Stimulated activated CD8-positive, alpha-beta memory T cell treated with anti-CD3 and anti-CD28 coated beads, Interleukin-12 subunit alpha, Interleukin-12 subunit beta, amount 100 ng/mL, for 24 hours (primary cell): Measurements from ENCODE around the gene TTLL11.

Experiments
- DNase-seq: peaks from one replicate; pipeline ENCODE4 v3.0.0-alpha.2; 2020; ENCODE audit errors: extremely low read depth

TTLL11 gene

DNA sequence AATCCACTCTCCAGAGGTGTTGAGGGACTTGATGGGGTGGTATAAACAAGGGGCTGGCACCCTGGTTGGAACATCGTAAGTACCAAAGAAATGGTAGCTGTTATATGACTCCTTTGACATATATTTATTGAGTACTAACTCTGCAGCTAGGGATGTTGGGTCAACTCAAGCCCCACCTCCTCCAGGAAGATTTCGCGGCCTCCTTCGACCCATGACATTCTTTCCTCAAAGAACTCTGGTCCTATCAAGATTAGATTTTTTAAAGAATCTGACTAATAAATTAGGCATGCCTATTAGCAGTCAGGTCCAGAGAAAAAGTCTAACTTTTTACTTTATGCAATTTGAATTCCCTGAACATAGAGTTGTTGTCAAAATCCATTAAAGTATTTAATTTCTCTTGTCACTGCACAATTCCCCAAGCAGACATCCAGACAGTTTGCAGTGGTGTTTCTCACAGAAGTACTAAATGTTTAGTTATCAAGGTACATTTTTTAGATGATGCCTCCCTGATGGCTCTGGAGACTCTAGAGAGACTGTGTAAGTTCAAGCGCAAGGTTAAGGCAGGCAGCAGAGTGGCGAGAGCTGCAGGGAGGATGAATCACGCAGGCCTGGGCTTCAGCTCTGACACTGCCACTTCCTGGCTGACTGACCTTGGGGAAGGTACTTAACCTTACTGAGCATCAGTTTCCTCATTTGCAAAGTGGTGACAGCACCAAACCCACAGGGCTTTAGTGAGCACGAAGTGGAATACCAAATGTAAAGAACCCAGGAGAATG is 209.6 kb downstream of the TTLL11 start:
- no peak for DNase-seq

DNA sequence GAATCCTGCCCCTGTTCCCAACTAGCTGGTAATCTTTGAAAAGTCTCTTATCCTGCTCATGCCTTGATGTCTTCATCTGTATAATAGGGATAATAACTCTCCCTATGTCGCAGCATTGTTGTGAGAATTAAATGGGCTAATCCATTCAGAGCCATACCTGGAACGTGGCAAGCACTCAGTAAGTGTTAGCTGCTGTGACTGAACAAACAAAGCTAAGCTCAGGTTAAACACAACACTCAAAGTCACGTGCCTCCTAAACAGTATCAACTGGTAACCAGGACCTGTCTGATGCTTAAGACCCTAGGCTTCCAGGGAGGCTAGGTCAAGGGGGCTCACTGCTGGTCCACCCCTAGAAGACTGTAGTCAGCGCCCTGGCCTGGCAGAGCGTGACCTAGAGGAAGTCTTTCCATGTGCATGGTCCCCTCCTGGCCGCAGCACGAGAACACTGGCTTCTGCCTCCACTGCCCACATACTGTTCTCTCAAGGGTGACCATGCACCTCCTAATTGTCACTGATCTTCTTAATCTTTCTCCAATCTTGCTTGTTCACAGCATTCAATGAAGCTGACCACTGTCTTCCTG is 211.1 kb downstream of the TTLL11 start:
- no peak for DNase-seq

DNA sequence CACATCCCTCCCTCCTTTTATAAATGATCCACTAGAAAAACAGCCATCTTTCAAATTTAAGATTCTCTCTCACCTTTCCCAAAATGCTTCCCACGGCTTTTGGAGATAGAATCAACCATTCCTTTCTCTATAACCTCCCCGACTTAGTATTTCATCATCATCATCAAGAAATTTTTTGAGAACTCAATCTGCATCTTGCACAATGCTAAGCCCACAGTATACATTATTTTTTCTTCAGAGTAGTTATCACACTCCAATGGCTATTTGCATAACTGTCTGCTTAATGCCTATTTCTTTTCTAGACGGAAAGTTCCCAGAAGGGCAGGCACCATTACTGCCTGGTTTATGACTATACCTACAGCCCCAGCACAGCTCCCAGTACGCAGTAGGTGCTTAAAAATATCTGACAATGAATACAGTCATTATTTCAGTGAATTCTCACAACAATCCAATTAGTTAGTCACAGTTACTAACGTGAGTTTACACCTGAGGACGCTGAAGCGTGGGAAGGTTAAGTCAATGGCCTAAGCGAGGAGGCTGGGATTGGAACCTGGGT is 212.7 kb downstream of the TTLL11 start:
- DNase-seq = no peak

DNA sequence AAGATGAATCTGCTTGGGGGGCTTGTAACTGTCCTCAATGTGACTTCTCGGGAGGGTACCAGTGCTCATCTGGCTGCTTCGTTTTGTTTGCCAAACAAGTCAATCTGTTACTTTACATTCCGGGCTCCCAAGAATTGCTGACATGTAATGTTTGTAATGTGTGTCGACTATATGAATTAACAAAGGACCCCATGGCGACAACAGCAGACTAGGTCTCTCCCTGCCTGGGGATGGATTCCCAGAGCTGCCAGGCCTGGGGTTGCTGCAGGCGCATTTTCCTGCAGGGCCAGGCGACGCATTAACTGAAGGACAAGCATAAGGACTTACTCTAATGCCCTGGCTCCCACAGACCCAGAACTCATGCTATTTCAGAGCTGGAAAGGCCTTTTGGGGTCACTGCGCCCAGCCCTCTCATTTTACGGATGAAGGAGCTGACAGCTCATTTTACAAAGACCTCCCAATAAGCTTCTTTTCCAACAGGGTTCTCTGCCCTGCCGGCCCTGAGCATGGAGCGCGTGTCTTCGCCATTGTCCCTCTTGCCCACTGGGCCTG is 214.8 kb downstream of the TTLL11 start:
- DNase-seq = no peak

DNA sequence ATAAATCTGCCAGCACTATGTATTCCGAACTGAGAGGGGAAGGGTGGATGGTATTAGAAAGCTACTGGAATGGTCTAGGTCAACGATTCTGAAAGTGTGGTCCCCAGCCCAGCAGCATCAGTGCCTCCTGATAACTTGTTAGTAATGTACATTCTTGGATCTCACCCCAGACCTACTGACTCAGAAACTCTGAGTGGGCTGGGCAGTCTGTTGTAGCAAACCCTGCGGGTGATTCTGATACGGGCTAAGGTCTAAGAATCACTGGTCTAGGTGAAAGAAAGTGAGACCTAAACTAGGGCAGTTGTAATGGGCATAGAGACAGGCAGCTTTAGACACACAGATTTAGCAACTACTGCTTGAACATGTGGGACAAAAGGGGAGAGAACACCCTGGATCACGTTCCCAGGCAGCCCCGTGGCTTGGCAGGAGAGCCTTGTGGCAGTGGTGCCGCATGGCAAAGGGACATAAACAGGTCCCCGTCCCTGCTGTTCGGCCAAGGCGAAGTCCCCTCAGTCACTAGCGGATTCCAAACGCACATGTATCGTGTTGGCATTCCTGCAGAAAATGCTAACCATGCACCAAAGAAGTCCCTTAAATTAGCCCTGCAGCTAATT is 216.3 kb downstream of the TTLL11 start:
- no peak for DNase-seq

DNA sequence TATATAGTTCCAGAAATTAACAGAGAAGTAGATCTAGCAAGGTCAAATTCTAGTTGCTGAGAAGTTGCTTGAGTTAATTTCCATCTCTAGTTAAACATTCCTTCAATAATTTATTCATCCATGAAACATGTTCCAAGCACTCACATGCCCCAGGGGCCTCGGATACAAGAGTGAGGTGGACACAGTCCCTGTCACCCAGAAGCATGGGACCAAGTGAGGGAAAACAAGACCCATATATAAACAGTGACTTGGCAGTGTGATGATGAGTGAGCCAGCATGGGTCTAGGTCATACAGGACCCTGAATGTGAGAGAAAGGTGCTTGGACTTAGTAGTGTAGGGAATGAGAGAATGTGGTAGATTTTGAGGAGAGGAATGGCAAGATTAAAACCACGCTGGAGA is 216.9 kb downstream of the TTLL11 start:
- no peak for DNase-seq

DNA sequence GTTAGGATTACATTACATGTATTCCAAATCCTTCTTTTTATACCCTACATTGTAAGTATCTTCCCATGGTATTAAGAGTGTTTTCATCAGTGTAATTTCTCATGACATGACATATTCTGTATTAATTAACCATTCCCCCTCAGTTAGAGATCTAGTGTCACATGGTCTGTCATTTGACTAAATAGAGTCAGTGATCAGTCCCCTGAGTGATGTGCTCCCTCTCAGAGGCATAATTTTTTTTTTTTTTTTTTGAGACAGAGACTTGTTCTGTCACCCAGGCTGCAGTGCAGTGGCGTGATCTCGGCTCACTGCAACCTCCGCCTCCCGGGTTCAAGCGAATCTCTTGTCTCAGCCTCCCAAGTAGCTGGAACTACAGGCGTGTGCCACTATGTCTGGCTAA is 218.6 kb downstream of the TTLL11 start:
- DNase-seq = no peak

DNA sequence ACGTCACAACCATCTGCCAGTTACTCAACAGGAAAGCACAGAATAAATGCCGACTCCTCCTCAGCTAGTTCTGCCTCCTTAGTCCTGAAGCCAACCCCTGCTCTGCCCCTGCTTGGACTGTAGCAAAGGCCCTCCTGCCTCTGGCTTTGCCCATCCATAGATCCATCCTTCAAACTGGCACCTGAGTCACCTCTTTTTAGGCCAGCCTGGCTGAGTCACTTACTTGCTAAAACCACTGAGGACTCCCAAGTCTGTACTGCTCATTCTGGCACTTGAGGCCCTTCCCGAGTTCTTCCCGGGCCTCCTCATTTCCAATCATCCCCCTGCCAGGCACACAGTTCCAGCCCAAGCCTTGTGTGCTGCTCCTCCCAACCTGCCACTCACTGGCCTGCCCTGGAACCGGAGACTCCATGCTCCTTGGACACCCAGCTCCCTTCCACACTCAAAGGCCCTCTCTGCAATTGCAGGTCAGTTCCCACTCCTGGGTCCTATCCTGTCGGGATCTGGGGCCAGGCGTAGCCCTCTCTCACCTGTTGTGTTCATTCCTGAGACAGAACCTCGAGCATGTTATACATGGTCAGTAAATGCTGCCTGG is 221.6 kb downstream of the TTLL11 start:
- no peak for DNase-seq

DNA sequence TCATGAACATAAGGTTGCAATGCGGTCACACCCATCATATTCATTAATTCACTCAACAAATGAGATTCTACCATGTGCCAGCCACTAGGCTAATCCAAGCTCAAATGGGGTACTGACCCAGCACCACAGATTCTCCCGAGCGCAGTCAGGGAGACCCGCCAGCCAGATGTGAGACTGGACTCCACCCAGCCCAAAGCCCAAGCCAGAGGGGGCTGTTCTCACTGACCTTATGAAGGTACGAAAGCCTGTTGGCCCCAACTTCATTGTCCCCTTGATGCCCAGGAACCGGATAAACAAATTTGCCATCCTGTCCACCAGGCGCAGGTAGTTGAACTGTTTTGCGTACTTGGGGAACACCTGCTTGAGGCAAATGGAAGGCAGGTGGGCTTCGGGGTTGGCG is 222.8 kb downstream of the TTLL11 start:
- DNase-seq = no peak

DNA sequence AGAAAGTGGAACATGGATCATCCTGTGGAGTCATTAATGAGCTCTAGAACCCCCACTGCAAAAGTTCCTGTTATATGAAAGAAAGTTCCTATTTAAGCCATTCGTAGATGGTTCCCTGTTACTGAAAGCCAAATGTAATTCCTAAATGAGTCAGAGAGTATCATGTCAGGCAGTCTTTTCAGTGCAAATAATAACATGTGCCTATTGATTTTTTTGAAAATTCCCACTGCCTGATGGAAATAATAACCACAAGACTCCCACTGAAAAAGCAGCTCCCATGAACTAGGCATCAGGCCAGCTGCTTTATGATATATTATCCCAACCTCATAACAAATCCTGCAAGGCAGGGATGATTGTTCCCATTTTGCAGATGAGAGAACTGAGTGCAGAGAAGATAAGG is 224.5 kb downstream of the TTLL11 start:
- DNase-seq = no peak

DNA sequence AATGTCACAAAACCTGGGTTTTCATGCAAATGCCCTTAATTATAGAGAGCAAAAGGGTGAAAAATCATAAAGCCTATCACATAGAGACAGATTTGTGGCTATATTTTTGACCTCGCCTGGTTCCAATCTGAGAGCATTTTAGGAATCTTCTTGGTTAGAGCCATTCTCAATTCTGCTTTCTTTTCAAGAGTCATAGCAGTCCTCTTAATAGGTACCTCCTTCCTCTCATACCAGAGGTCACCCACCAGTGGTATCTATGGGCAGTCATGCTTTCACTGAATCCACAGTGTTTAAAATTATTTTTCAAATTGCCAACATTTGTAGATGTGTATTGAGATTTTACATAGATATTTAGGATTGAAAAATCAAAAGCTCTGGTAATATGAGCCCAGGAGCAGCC is 226.2 kb downstream of the TTLL11 start:
- DNase-seq = no peak

DNA sequence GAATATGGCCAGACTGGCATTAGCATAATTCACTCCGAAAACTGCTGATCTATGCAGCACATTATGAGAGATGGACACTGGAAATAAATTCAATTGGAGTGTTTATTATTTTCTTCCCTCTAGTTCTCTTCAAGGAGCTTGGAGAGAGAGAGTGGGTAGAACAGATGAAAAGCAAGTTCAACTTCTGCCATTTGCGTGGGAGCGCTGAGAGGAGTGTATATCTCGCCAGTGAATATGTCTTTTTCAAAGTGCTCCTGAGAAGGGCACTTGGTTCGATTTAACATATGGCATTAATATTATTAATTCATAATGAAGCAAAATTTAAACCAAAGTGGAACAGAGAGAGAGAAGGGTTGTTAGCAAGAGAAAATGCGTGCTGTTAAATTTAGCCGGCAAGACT is 227.2 kb downstream of the TTLL11 start:
- DNase-seq = no peak

DNA sequence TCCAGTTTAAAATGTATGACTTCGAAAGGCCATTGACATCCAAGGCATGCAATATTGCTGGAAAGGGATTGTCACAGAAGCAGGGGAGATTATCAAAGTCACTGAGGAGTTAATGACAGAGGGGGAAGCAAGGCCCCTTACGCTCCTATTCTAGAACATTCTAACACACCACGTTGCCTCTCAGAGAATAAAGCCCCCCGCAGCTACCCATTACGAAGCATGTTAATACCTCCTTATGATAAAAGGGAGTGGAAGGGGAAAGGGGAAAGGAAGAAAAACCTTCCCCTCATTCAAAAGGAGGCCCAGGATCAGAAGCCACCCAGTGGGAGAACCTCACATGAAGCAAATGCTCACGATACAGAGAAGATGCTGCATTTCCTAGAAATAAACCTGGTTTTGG is 228.0 kb downstream of the TTLL11 start:
- DNase-seq = no peak

DNA sequence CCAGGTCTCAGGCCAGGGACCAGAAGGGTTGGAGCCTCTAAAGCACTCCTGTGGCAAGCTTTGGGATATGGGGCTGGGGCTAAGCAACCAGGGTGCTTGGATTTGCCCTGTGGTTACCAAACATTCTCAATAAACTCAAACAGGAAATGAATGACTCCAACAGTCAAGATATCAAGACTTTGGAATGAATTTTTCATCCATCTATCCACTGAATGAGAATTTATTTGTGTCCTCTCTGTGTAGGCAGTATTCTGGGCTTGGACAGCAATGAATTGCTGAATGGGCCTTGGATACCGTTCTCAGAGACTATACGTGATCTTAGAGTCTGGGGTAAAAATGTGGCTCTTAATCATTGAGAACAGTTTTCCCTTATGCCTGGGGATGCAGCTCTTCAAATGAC is 229.2 kb downstream of the TTLL11 start:
- DNase-seq = no peak

DNA sequence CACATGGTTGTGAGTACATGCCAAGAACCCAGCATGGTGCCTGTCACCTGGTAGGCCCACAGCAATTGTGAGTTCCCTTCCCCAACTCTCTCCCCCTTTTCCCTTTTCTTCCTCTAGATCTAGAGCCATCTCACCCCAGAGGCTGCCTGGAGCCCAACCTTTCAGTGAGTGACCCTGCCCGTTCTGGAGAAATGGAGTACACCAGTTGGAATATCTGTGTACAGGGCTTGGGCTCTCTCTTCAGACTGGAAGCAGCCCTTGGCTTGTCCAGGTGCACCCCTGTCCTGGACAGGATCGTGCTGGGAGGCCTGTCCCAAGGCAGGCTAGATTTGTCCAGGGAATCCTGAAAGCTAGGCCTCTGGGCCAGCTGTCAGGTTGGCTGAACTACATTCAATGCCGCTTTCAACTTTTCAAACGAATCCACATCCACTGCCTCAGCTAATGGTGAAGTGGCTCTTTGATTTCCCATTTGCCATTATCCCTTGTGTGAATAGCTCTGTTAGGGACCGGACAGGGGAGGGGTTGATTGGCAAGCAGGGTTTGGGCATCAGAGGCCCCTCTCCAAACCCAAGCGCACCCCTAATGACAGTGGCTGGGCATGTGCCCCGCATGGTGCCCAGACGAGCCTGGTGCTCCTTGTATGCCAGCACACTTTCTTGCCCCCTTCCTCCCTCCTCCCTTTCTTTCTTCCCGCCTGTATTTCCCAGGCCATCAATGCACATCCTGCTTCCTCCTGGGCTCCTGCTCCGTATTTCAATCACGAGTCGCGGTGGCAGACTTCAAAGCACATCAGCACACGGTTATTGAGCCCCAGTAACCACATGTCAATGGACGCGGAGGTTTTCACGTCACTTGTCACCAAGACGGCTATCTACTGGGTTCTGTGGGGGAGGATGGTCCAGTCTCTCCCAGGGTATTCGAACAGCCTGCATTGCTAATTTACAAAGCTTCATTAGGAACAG is 230.5 kb downstream of the TTLL11 start:
- DNase-seq = no peak

DNA sequence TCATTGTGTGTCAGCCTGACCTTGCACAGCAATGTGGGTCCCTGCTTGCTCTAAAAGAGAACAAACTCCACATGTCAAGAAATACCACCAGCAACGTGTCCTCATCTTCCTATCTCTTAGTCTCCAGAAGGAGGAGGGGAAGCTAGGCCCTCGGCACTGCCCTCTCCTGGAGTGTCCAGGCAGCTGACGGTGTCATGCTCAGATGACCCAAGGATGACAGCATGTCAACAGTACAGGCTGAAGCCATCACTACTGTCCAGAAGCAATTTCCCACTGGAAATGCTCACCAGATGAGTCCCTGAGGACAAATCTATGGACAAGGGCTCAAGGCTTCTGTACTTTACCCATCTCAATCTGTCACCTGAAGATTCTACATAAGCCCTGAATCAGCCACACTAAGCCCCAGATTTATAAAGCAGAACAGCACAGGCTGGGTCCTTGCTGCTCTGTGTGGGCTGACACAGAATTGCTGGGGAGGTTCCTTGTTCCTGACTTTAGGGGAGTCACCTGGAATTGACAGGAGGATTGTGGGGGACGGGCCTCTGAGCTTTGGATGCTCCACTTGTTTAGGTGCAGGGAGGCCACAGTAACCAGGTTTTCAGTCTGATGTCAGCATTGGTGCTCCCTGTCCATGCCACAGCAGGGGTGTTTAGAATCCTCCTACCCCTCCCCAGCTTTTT is 231.5 kb downstream of the TTLL11 start:
- DNase-seq = no peak

DNA sequence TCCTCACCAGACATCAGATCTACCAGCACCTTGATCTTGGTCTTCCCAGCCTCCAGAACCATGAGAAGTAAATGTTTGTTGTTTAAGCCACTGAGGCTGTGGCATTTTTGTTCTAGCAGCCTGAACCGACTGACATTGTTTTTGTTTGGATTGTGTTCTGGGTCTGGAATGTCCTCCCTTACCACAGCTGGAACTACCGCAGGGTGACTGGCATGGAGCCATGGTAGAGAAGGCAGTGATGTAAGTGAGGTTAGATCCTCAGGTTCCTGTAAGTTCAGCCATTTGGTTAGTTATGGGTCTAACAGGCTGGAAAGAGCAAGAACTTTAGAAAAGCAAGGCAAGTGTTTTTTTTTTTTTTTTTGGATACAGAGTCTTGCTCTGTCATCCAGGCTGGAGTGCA is 232.4 kb downstream of the TTLL11 start:
- DNase-seq = no peak

DNA sequence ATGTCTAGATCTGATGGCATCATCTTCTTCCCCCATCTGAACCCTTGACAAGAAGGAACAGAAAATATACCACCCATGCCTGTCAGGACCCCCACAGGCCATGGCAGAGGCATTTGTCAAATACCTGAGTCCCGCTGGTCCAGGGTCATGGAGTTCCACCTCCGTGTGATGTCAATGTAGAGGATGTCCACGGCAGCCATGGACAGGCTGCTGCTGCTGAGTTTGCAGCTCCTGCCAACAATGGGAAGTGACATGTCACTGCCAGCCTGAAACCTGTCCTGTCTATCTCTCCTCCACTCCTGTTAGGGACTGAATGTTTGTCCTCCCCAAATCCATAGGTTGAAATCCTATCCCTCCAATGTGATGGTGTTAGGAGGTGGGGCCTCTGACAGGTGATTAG is 232.9 kb downstream of the TTLL11 start:
- DNase-seq = no peak

DNA sequence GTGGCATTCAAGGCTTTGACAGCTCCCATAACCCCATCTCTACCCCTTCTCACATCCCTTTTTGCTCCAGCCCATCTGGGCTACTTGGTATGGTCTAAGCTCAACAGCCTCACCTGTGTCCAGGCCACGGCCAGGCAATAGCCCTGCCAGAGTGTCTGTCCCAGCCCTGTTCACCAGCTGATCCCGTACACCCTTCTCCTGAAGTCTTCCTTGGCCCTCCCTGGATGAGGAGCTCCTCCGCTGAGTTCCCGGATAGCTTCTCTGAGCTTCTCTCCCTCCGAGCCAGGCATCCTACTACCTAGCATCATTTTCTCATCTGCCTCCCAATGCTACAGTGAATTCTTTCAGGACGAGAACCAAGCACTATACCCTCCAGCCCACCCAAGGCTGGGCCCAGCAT is 233.5 kb downstream of the TTLL11 start:
- DNase-seq = no peak

DNA sequence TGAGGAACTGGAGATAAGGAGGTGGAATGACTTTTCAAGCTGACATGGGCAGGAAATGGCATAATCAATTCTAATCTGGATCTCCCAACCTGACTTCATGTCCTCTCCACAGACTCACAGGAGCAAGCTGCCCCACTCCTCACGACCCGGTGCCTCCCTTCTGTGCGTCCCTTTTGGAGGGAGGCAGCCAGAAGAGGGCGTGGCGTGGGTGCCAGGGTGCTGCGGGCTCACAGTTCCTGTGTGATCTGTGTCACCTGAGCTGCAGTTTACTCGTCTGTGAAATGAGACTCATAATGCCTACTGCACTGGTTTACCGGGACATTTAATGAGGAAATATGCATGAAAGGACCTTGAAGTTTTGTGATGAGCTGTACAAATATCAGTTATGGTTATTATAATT is 234.3 kb downstream of the TTLL11 start:
- DNase-seq = no peak

DNA sequence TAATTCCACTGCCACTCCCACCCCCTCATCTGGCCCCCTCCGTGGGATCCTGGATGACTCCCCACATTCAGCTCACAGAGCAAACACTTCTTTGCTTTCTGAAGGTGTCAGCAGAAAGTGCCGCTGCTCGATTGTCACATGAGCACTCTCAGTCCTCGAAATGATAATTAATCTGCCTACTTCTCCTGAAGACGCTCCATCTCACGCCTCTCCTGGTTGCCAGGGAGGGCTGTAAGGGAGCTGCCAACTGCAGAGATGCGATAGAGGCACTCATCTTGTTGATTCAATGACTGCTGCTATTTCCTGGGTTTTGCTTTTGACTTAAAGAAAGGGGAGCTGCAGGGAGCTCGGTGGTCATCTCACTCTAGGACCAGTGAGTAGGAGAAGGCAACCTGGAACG is 235.2 kb downstream of the TTLL11 start:
- DNase-seq = no peak
